ENCODE data around the gene LPP.

The LPP gene

DNA sequence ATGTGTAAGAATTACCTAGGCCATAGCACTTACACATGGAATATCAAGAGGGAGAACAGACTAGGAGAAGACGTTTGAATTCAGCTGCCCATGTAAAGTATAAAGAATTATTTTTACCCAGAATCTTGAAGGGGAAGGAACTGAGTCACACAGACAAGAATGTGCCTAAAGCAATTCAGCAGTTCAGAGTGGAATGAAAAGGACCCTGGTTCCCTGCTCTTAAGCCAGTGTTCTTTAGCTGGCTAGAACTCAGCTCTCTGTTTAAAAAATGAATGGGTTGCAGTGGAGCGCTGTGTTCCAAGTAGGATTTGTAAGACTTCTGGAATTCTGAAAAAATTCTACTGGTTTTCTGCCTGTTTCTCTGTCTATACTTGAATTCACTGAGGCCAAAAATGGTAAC is 440.2 kb downstream of the LPP start:
- H4K20me1 ChIP-seq (ENCODE audit: low read depth, low read length) = no peaks in the 10 kb centered on the region
- no peaks in the 10 kb centered on the region for H3K9me2 ChIP-seq (replicated peaks; ENCODE audit: insufficient read depth, low read length)
- no peaks in the 10 kb centered on the region for H3K36me3 ChIP-seq (ENCODE audit: low read length)
- no peaks in the 10 kb centered on the region for H3K27me3 ChIP-seq (ENCODE audit: low read length)
- no peak overlapping the region for H3K4me3 ChIP-seq (ENCODE audit: insufficient read depth, low read length, poor library complexity, severe bottlenecking)
- no peak overlapping the region for H3K4me2 ChIP-seq (ENCODE audit: low read depth, low read length, poor library complexity, severe bottlenecking)
- no peaks in the 10 kb centered on the region for H3F3A ChIP-seq (ENCODE audit: insufficient read depth)
- no peaks in the 10 kb centered on the region for H3K79me2 ChIP-seq (ENCODE audit: insufficient read depth, low read length)
- no peak for TF ChIP-seq EZH2phosphoT487 (conservative IDR thresholded peaks at IDR 0.05; ENCODE audit: low read length)
- TF ChIP-seq, protein P1, sequence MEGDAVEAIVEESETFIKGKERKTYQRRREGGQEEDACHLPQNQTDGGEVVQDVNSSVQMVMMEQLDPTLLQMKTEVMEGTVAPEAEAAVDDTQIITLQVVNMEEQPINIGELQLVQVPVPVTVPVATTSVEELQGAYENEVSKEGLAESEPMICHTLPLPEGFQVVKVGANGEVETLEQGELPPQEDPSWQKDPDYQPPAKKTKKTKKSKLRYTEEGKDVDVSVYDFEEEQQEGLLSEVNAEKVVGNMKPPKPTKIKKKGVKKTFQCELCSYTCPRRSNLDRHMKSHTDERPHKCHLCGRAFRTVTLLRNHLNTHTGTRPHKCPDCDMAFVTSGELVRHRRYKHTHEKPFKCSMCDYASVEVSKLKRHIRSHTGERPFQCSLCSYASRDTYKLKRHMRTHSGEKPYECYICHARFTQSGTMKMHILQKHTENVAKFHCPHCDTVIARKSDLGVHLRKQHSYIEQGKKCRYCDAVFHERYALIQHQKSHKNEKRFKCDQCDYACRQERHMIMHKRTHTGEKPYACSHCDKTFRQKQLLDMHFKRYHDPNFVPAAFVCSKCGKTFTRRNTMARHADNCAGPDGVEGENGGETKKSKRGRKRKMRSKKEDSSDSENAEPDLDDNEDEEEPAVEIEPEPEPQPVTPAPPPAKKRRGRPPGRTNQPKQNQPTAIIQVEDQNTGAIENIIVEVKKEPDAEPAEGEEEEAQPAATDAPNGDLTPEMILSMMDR (IDR thresholded peaks at IDR 0.05; ENCODE audit: insufficient read depth, low read length, poor library complexity, severe bottlenecking) = no peak
- no peaks in the 10 kb centered on the region for H3K9me3 ChIP-seq (ENCODE audit: insufficient read depth, low read length)
- H2AFZ ChIP-seq (ENCODE audit: low read depth, low read length, severe bottlenecking) = no peak overlapping the region
- no peak overlapping the region for H3K9ac ChIP-seq (ENCODE audit: low read length)
- H3K27ac ChIP-seq (ENCODE audit: low read depth, low read length) = no peak overlapping the region

GRCh38 chr3:188595890-188596376 is 442.0 kb downstream of the LPP start:
- Histone ChIP-seq H3K9me3 (ENCODE audit: insufficient read depth, low read length) (no peaks in the 10 kb centered on the region), H3K4me3 (ENCODE audit: insufficient read depth, low read length, poor library complexity, severe bottlenecking) (no peak overlapping the region), H3K9ac (ENCODE audit: low read length) (no peak overlapping the region), H3K36me3 (ENCODE audit: low read length) (no peaks in the 10 kb centered on the region), H3K79me2 (ENCODE audit: insufficient read depth, low read length) (no peaks in the 10 kb centered on the region), H3K9me2 (replicated peaks; ENCODE audit: insufficient read depth, low read length) (no peaks in the 10 kb centered on the region), H3K27ac (ENCODE audit: low read depth, low read length) (no peak overlapping the region), H2AFZ (ENCODE audit: low read depth, low read length, severe bottlenecking) (no peak overlapping the region), H3K27me3 (ENCODE audit: low read length) (no peaks in the 10 kb centered on the region), H3F3A (ENCODE audit: insufficient read depth) (no peaks in the 10 kb centered on the region), H3K4me2 (ENCODE audit: low read depth, low read length, poor library complexity, severe bottlenecking) (no peak overlapping the region), H4K20me1 (ENCODE audit: low read depth, low read length) (no peaks in the 10 kb centered on the region)
- TF ChIP-seq, protein P1 (IDR thresholded peaks at IDR 0.05; ENCODE audit: insufficient read depth, low read length, poor library complexity, severe bottlenecking) = no peak
- TF ChIP-seq EZH2phosphoT487 (conservative IDR thresholded peaks at IDR 0.05; ENCODE audit: low read length) = no peak

DNA sequence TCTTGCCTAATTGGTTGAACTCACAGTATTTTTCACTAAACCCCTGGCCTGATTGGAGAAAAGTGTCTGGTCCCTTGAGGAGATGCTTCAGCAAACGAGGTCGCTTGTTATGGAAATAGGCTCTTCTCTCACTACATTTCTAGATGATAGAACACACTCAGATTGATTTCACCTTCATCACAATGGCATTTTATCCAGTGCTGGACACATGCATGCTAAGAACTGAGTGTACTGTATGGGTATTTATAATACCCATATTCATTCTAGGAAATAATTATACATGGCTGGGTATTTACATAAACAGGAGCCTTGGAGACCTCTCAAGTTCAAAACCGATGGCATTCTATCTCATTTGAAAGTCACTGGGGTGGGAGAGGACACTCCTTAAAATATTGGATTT is 444.9 kb downstream of the LPP start:
- Histone ChIP-seq H3K79me2 (ENCODE audit: insufficient read depth, low read length) (no peaks in the 10 kb centered on the region), H3K36me3 (ENCODE audit: low read length) (no peaks in the 10 kb centered on the region), H3K27ac (ENCODE audit: low read depth, low read length) (no peak overlapping the region), H3K9me2 (replicated peaks; ENCODE audit: insufficient read depth, low read length) (no peaks in the 10 kb centered on the region), H3K4me3 (ENCODE audit: insufficient read depth, low read length, poor library complexity, severe bottlenecking) (no peak overlapping the region), H3F3A (ENCODE audit: insufficient read depth) (no peaks in the 10 kb centered on the region), H3K9ac (ENCODE audit: low read length) (no peak overlapping the region), H2AFZ (ENCODE audit: low read depth, low read length, severe bottlenecking) (no peak overlapping the region), H3K4me2 (ENCODE audit: low read depth, low read length, poor library complexity, severe bottlenecking) (no peak overlapping the region), H4K20me1 (ENCODE audit: low read depth, low read length) (no peaks in the 10 kb centered on the region), H3K27me3 (ENCODE audit: low read length) (no peaks in the 10 kb centered on the region), H3K9me3 (ENCODE audit: insufficient read depth, low read length) (no peaks in the 10 kb centered on the region)
- TF ChIP-seq, protein P1 (IDR thresholded peaks at IDR 0.05; ENCODE audit: insufficient read depth, low read length, poor library complexity, severe bottlenecking) = no peak
- no peak for TF ChIP-seq EZH2phosphoT487 (conservative IDR thresholded peaks at IDR 0.05; ENCODE audit: low read length)

Data from SU-DHL-6 (cell line).